PC-3 (cell line): ENCODE results near the gene SLC30A7.

Experiments used
- CTCF ChIP-seq: fragments of 300-600 bp; sonication (generic); conservative IDR thresholded peaks from 2 replicates; pipeline ENCODE4 v1.5.1; 2017; ENCODE audit warnings: antibody characterized with exemption, low read depth, mild to moderate bottlenecking, low read length
- EZH2 ChIP-seq: fragments of 300-600 bp; sonication (generic); IDR thresholded peaks from one replicate; pipeline ENCODE4 v1.6.1; 2017; ENCODE audit warnings: antibody characterized with exemption, mild to moderate bottlenecking, low read length; ENCODE audit not compliant: unreplicated experiment

- TF ChIP-seq EZH2 (no peak), CTCF (no peak)
Observed at GRCh38 chr1:100896481-100896982, 642 bp downstream of the SLC30A7 start.
